Heart right ventricle (tissue), 16 donors: ENCODE measurements around the gene CDKL4. TPM values are rescaled to one million over a fixed set of nuclear protein-coding genes. Genes with fewer than 3 reads are reported as not detected.

Experiments used
- ATAC-seq, 8 donors: fragments of 200-7000 bp; cut with Tn5 transposase; one replicate each; pipeline ENCODE4 v1.9.1; 2020; ENCODE audit warnings: mild to moderate bottlenecking in 8 of 8, moderate library complexity in 8 of 8, moderate number of reproducible peaks in 1 of 8
- DNase-seq, 2 donors: peaks; one replicate each; pipeline ENCODE4 v3.0.0-alpha.2; 2020
- H3K27ac ChIP-seq, 10 donors: fragments of 200-600 bp; sonication (generic) in 2 of 10; one replicate each; pipeline versions ENCODE4 v1.5.0 to v1.8.0; 2020 to 2022; ENCODE audit warnings: mild to moderate bottlenecking in 3 of 10
- H3K27me3 ChIP-seq, 7 donors: fragments of 200-600 bp; one replicate each; pipeline ENCODE4 v1.8.0; 2021 to 2022; ENCODE audit warnings: mild to moderate bottlenecking in 2 of 7
- H3K36me3 ChIP-seq, 9 donors: fragments of 200-600 bp; sonication (generic) in 1 of 9; one replicate each; pipeline versions ENCODE4 v1.5.0 to v1.8.0; 2020 to 2022; ENCODE audit warnings: mild to moderate bottlenecking in 2 of 9
- H3K4me1 ChIP-seq, 9 donors: fragments of 200-600 bp; sonication (generic) in 1 of 9; one replicate each; pipeline versions ENCODE4 v1.5.0 to v1.8.0; 2020 to 2022; ENCODE audit warnings: mild to moderate bottlenecking in 4 of 9
- H3K4me3 ChIP-seq, 10 donors: fragments of 200-600 bp; sonication (generic) in 2 of 10; one replicate each; pipeline versions ENCODE4 v1.5.0 to v1.8.0; 2020 to 2022; ENCODE audit warnings: mild to moderate bottlenecking in 7 of 10, moderate library complexity in 2 of 10
- H3K9me3 ChIP-seq, 11 donors: fragments of 200-600 bp in 10 of 11; sonication (generic) in 2 of 11; one replicate each; pipeline versions ENCODE4 v1.5.0 to v1.8.0; 2013 to 2022; ENCODE audit warnings: mild to moderate bottlenecking in 2 of 11, control low read depth in 1 of 11, moderate library complexity in 1 of 11
- CTCF ChIP-seq, 9 donors: fragments of 200-600 bp; sonication (generic) in 2 of 9; IDR thresholded peaks; one replicate each; pipeline versions ENCODE4 v1.5.0 to v1.8.0; 2021 to 2022; ENCODE audit warnings: antibody characterized with exemption in 9 of 9, mild to moderate bottlenecking in 5 of 9, moderate library complexity in 1 of 9
- WGBS, 2 donors: extraction: QIAGEN DNeasy Blood & Tissue Kit; methylation state at CpG; one replicate each; pipeline ENCODE4 v1.1.7; 2013; ENCODE audit warnings: inconsistent platforms in 1 of 2; 5-methylcytosine and 5-hydroxymethylcytosine counted together
- intact Hi-C, 10 donors: fragments of 100-400 bp; cut with DNase I; formaldehyde crosslinking; loops; one replicate each; pipeline versions ENCODE4 v1.11.1 to v1.14.2; 2022
- polyA plus RNA-seq, 2 donors: library from polyadenylated mRNA; stranded (reverse); fragments of 200-250 nt; gene quantifications; one replicate each; pipeline ENCODE4 v1.2.3, GENCODE V29; 2013
- total RNA-seq, 10 donors: library from RNA; stranded (reverse); fragmentation: NEBNext Ultra II Directional in 3 of 10; extraction: Animal tissue kit (Norgen Biotek cat#: 25700) in 3 of 10; gene quantifications; one replicate each; pipeline versions ENCODE4 v1.2.1 to v1.2.4, GENCODE V29; 2021 to 2023
- donor health status: Arrhythmogenic right ventricular cardiomyopathy.
- donor health status: ischemic (EF 13 %, LVEDD 7.1; RV severe dilation, severe dysfunction).
- donor health status: healthy with polysubstance abuse.
- donor health status: DM: no; HTN: yes; CAD: no.
- donor health status: DM: no; HTN: no; CAD: no.
- donor health status: ischemic (EF 25% LVEDD 6.9; RV normal size, moderate dysfunction).
- donor health status: ischemic (EF 25% LVEDD 5.7; RV mildly dilated, moderate dysfunction).
- donor health status: healthy.
- donor health status: DM: yes; HTN: yes; CAD: no.
- donor health status: Ischemic cardiomyopathy.
- donor health status: ischemic (EF 35%, LVEDD 5.7; RV mildly dilated, moderate dysfunction).
- donor health status: nonischemic (EF 11% LVEDD 7.7; RV severe dilation, severe dysfunction).
- donor health status: DM: yes; HTN: yes; CAD: no.
- donor health status: PGD.
- donor health status: ischemic (EF 29% LVEDD 5.4; RV normal size, mild dysfunction).
- donor health status: nonischemic (EF 23%, LVEDD 6.1; RV moderate dilation, normal function).

The CDKL4 gene
- total and polyA plus RNA-seq, 12 donors, result 0.24 to 0.87 (median 0.51) TPM; not detected in 3

GRCh38 chr2:39164089-39164488 is 79.7 kb downstream of the CDKL4 start:
- Histone ChIP-seq H3K36me3 (no peaks in the 10 kb centered on the region), H3K4me1 (peaks cover 0 to 12% (median 0%) of the 10 kb centered on the region in 9 donors), H3K4me3 (no peak overlapping the region), H3K9me3 (no peaks in the 10 kb centered on the region), H3K27me3 (no peaks in the 10 kb centered on the region), H3K27ac (no peak overlapping the region)
- no peak for DNase-seq
- WGBS, 2 donors, result 88 to 93% methylated on average over 4 of the region's 4 CpGs
- TF ChIP-seq CTCF (IDR thresholded peaks at IDR 0.05), result no peak
- ATAC-seq, result no peak
- intact Hi-C loops, result no loop called here

GRCh38 chr2:39160982-39161381 is 82.8 kb downstream of the CDKL4 start:
- Histone ChIP-seq H3K27ac (no peak overlapping the region), H3K36me3 (no peaks in the 10 kb centered on the region), H3K4me1 (peaks cover 0 to 12% (median 0%) of the 10 kb centered on the region in 9 donors), H3K27me3 (no peaks in the 10 kb centered on the region), H3K4me3 (no peak overlapping the region), H3K9me3 (no peaks in the 10 kb centered on the region)
- ATAC-seq (no peak), DNase-seq (no peak)
- intact Hi-C loops, result no loop called here
- WGBS, 2 donors, result 42 to 53% methylated on average over 3 of the region's 3 CpGs
- TF ChIP-seq CTCF (IDR thresholded peaks at IDR 0.05), result no peak

GRCh38 chr2:39159283-39159682 is 84.5 kb downstream of the CDKL4 start:
- Histone ChIP-seq H3K27me3 (no peaks in the 10 kb centered on the region), H3K36me3 (no peaks in the 10 kb centered on the region), H3K4me3 (no peak overlapping the region), H3K9me3 (no peaks in the 10 kb centered on the region), H3K27ac (no peak overlapping the region), H3K4me1 (peaks cover 0 to 12% (median 0%) of the 10 kb centered on the region in 9 donors)
- no peak for ATAC-seq
- no peak for DNase-seq
- WGBS, 2 donors, result 89 to 92% methylated on average over 2 of the region's 2 CpGs
- no peak for TF ChIP-seq CTCF (IDR thresholded peaks at IDR 0.05)
- intact Hi-C loops, result loop anchor here in 1 of 10 donors (10.0 kb wide), 1 partner anchor 46 kb away; no protein-coding TSS in a partner anchor

GRCh38 chr2:39158351-39158750 is 85.4 kb downstream of the CDKL4 start:
- no peak overlapping the region for H3K27ac ChIP-seq
- H3K36me3 ChIP-seq, result no peaks in the 10 kb centered on the region
- WGBS, 2 donors, result 90 to 97% methylated on average over 4 of the region's 4 CpGs
- ATAC-seq (no peak), DNase-seq (no peak)
- peaks cover 0 to 12% (median 0%) of the 10 kb centered on the region in 9 donors for H3K4me1 ChIP-seq
- no peak overlapping the region for H3K4me3 ChIP-seq
- intact Hi-C loops, result loop anchor here in 1 of 10 donors (10.0 kb wide), 1 partner anchor 46 kb away; no protein-coding TSS in a partner anchor
- TF ChIP-seq CTCF (IDR thresholded peaks at IDR 0.05), result no peak
- H3K27me3 ChIP-seq, result no peaks in the 10 kb centered on the region
- H3K9me3 ChIP-seq, result no peaks in the 10 kb centered on the region
